Effector memory CD4-positive, alpha-beta T cell (primary cell): ENCODE measurements around the gene LRRC4C.

Experiments used
- DNase-seq, 3 donors: peaks; one replicate each; pipeline ENCODE4 v3.0.0-alpha.2; 2020
- H3K27ac ChIP-seq: 2 replicates; pipeline ENCODE4 v1.7.0; 2013; ENCODE audit warnings: mild to moderate bottlenecking, low read length, moderate library complexity; ENCODE audit not compliant: insufficient read depth, poor library complexity, severe bottlenecking
- H3K27me3 ChIP-seq: replicated peaks from 2 replicates; pipeline ENCODE4 v1.7.0; 2013; ENCODE audit warnings: mild to moderate bottlenecking, low read length; ENCODE audit not compliant: insufficient read depth, control insufficient read depth, poor library complexity, severe bottlenecking
- H3K36me3 ChIP-seq: 2 replicates; pipeline ENCODE4 v1.7.0; 2013; ENCODE audit warnings: mild to moderate bottlenecking, low read length, moderate library complexity; ENCODE audit not compliant: control insufficient read depth, insufficient read depth
- H3K4me1 ChIP-seq: 2 replicates; pipeline ENCODE4 v1.7.0; 2013; ENCODE audit warnings: low read length, mild to moderate bottlenecking; ENCODE audit not compliant: control insufficient read depth, insufficient read depth, poor library complexity, severe bottlenecking
- H3K4me3 ChIP-seq: 2 replicates; pipeline ENCODE4 v1.7.0; 2013; ENCODE audit warnings: low read length, low read depth, mild to moderate bottlenecking; ENCODE audit not compliant: insufficient read depth, poor library complexity, severe bottlenecking
- H3K9me3 ChIP-seq: 2 replicates; pipeline ENCODE4 v1.7.0; 2013; ENCODE audit warnings: mild to moderate bottlenecking, low read length, moderate library complexity; ENCODE audit not compliant: control insufficient read depth
- total RNA-seq, 3 donors: gene quantifications; one replicate each; lab custom pipeline; 2026; lab: John Stamatoyannopoulos, UW

LRRC4C gene
- total RNA-seq: 0 reads per million in 3 donors

GRCh38 chr11:41459465-41460401, at the start of gene LRRC4C:
Gene LRRC4C (minus strand): TSS chr11:41459652.
- no peak within 1 kb of the TSS for H3K4me3 ChIP-seq
- DNase-seq: no peak
- no peaks in the 10 kb centered on the region for H3K4me1 ChIP-seq

DNA sequence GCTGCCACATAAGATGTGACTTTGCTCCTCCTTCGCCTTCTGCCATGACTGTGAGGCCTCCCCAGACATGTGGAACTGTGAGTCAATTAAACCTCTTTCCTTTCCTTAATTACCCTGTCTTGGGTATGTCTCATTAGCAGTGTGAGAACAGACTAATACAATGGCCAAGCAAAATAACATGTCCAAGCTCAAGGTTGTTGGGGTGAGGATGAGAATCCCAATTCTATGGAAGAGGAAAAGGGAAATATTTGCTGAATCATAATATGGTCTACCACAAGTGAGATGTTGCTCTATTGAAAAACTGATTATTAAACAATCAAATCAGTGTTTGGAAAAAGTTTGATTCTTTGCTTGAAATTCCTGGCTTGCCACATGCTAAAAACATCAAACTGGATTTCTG, 48.7 kb upstream of the LRRC4C start:
- no peaks in the 10 kb centered on the region for H3K27me3 ChIP-seq
- peaks cover 3% of the 10 kb centered on the region for H3K9me3 ChIP-seq
- no peak for DNase-seq
- no peaks in the 10 kb centered on the region for H3K4me1 ChIP-seq
- no peak overlapping the region for H3K4me3 ChIP-seq
- no peaks in the 10 kb centered on the region for H3K36me3 ChIP-seq
- no peak overlapping the region for H3K27ac ChIP-seq

More at GRCh38 chr11:41459465-41460401, at the start of gene LRRC4C:
- Histone ChIP-seq H3K27ac (no peak within 1 kb of the TSS), H3K27me3 (no peaks in the 10 kb centered on the region), H3K9me3 (no peaks in the 10 kb centered on the region), H3K36me3 (no peaks in the 10 kb centered on the region)

DNA sequence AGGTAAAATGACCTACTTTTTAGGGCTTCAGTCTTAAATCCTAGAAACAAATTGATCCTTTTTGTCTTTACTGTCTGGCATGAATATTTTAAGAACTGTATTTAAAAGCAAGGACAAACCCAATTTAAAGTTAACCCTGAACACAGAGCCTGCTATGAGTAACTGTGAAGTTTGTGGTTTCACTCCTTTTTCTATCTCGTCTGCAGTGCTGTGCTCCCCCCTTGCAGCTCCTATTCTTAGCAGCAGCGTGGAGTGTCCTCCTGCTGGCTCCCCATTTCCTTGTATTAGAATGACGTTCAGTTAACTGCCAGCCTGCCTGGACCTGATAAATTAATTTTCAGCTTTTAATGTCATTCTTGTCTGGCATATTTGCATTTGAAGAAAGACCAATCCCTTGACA, 40.0 kb upstream of the LRRC4C start:
- Histone ChIP-seq H3K27ac (no peak overlapping the region), H3K4me3 (no peak overlapping the region), H3K4me1 (no peaks in the 10 kb centered on the region), H3K36me3 (no peaks in the 10 kb centered on the region), H3K27me3 (no peaks in the 10 kb centered on the region), H3K9me3 (no peaks in the 10 kb centered on the region)
- no peak for DNase-seq

DNA sequence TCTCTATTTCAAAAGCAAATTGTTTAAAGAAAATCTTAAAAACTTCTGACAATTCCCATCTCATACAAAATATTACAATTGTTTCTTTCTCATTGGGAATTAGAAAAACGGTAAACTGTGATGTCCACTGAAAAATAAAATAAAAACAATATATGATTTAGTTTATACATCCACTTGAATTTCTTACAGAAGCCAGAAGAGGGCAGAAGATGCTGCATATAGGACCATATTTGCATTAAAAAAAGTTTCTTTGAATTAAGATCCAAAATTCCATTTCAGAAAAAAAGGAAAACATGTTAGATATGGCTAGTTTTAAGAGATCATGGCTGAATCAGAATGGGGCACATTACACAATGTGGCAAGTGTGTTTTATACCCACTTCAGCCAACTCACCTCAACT, 39.3 kb upstream of the LRRC4C start:
- no peaks in the 10 kb centered on the region for H3K4me1 ChIP-seq
- no peak for DNase-seq
- H3K36me3 ChIP-seq: no peaks in the 10 kb centered on the region
- no peak overlapping the region for H3K4me3 ChIP-seq
- H3K27ac ChIP-seq: no peak overlapping the region
- no peaks in the 10 kb centered on the region for H3K27me3 ChIP-seq
- no peaks in the 10 kb centered on the region for H3K9me3 ChIP-seq

- no peak for DNase-seq
- H3K4me3 ChIP-seq: no peak overlapping the region
- no peak overlapping the region for H3K27ac ChIP-seq
- H3K27me3 ChIP-seq: no peaks in the 10 kb centered on the region
- H3K36me3 ChIP-seq: no peaks in the 10 kb centered on the region
- no peaks in the 10 kb centered on the region for H3K4me1 ChIP-seq
- no peaks in the 10 kb centered on the region for H3K9me3 ChIP-seq
These were observed 38.5 kb upstream of the LRRC4C start for GRCh38 chr11:41497974-41498373.

GRCh38 chr11:41494716-41495115, 35.3 kb upstream of the LRRC4C start:
- Histone ChIP-seq H3K27me3 (no peaks in the 10 kb centered on the region), H3K4me3 (no peak overlapping the region), H3K9me3 (no peaks in the 10 kb centered on the region), H3K27ac (no peak overlapping the region), H3K36me3 (no peaks in the 10 kb centered on the region), H3K4me1 (no peaks in the 10 kb centered on the region)
- no peak for DNase-seq

GRCh38 chr11:41486424-41486823, 27.0 kb upstream of the LRRC4C start:
- Histone ChIP-seq H3K27ac (no peak overlapping the region), H3K36me3 (no peaks in the 10 kb centered on the region), H3K4me3 (no peak overlapping the region), H3K9me3 (no peaks in the 10 kb centered on the region), H3K27me3 (no peaks in the 10 kb centered on the region), H3K4me1 (no peaks in the 10 kb centered on the region)
- no peak for DNase-seq

GRCh38 chr11:41483956-41484355, 24.5 kb upstream of the LRRC4C start:
- Histone ChIP-seq H3K4me1 (no peaks in the 10 kb centered on the region), H3K36me3 (no peaks in the 10 kb centered on the region), H3K27ac (no peak overlapping the region), H3K27me3 (no peaks in the 10 kb centered on the region), H3K4me3 (no peak overlapping the region), H3K9me3 (no peaks in the 10 kb centered on the region)
- DNase-seq: no peak

DNA sequence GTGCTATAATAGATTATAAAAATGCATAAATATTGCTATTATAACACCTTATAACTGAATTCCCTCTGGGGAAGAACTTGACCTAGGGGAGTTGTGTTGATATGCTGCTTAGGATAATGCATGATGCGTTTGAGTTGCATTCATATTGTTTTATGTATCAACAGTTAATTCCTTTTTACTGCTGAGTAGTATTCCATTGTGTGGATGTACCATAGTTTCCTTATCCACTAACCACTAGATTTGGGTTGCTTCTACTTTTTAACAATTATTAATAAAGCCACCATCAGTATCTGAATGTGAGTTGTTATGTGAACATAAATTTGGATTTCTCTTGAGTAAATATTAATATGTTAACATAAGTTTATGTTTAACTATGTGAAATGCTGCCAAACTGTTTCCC, 19.7 kb upstream of the LRRC4C start:
- DNase-seq: no peak
- H3K27me3 ChIP-seq: no peaks in the 10 kb centered on the region
- H3K4me1 ChIP-seq: no peaks in the 10 kb centered on the region
- H3K27ac ChIP-seq: no peak overlapping the region
- no peaks in the 10 kb centered on the region for H3K36me3 ChIP-seq
- H3K9me3 ChIP-seq: no peaks in the 10 kb centered on the region
- no peak overlapping the region for H3K4me3 ChIP-seq

GRCh38 chr11:41461057-41461681, 1.7 kb upstream of the LRRC4C start:
- no peak for DNase-seq
- Histone ChIP-seq H3K36me3 (no peaks in the 10 kb centered on the region), H3K27ac (no peak overlapping the region), H3K9me3 (no peaks in the 10 kb centered on the region), H3K4me3 (no peak overlapping the region), H3K4me1 (no peaks in the 10 kb centered on the region), H3K27me3 (no peaks in the 10 kb centered on the region)
